H1 (cell line): ENCODE data around the gene RELB. TPM values are rescaled to one million over a fixed set of nuclear protein-coding genes. Genes with fewer than 3 reads are reported as not detected.

Experiments
- CTCF ChIA-PET: fragments of 300-600 bp; sonication (Branson Sonifier 250); formaldehyde crosslinking; loops from one replicate; lab custom pipeline; 2021; ENCODE audit not compliant: partially characterized antibody; lab: Charles Lee
- POLR2A ChIA-PET: fragments of 300-600 bp; sonication (Branson Sonifier 250); formaldehyde crosslinking; loops from one replicate; lab custom pipeline; 2021; ENCODE audit warnings: inconsistent platforms; ENCODE audit not compliant: partially characterized antibody; lab: Charles Lee
- DNase-seq, 2 experiments: peaks; one replicate each; pipeline versions ENCODE4 v3.0.0 to v3.0.0-alpha.2; 2010 to 2022; ENCODE audit warnings: low spot score in 2 of 2, low read depth in 1 of 2, mixed read lengths in 1 of 2
- FAIRE-seq: peaks from 2 replicates; lab custom pipeline; 2011; peaks lifted over from hg19 to GRCh38; lab: Jason Lieb, UNC
- H2AFZ ChIP-seq: 2 replicates; pipeline ENCODE4 v1.8.1; 2012; ENCODE audit warnings: low read length, inconsistent platforms
- H2AK5ac ChIP-seq: 2 replicates; pipeline ENCODE4 v1.6.1; 2013; ENCODE audit warnings: low read depth, low read length
- H2BK120ac ChIP-seq: replicated peaks from 2 replicates; pipeline ENCODE3; 2013; ENCODE audit warnings: low read depth, low read length, inconsistent platforms
- H2BK12ac ChIP-seq: 2 replicates; pipeline ENCODE4 v1.6.1; 2013; ENCODE audit warnings: low read depth, low read length
- H2BK15ac ChIP-seq: 2 replicates; pipeline ENCODE4 v1.6.1; 2013; ENCODE audit warnings: low read length
- H2BK20ac ChIP-seq: 2 replicates; pipeline ENCODE4 v1.6.1; 2013; ENCODE audit warnings: low read length
- H2BK5ac ChIP-seq: 2 replicates; pipeline ENCODE4 v1.6.1; 2013; ENCODE audit warnings: low read depth, low read length
- H3K14ac ChIP-seq: 2 replicates; pipeline ENCODE4 v1.6.1; 2013; ENCODE audit warnings: inconsistent platforms; ENCODE audit not compliant: insufficient read length
- H3K18ac ChIP-seq: 2 replicates; pipeline ENCODE4 v1.6.1; 2013; ENCODE audit warnings: low read length; ENCODE audit errors: extremely low read depth
- H3K23ac ChIP-seq: 2 replicates; pipeline ENCODE4 v1.6.1; 2013; ENCODE audit warnings: inconsistent platforms; ENCODE audit not compliant: insufficient read length
- H3K23me2 ChIP-seq: 2 replicates; pipeline ENCODE4 v1.6.1; 2013; ENCODE audit warnings: low read depth, low read length
- H3K27ac ChIP-seq: 2 replicates; pipeline ENCODE4 v1.6.1; 2011; ENCODE audit warnings: low read depth, low read length, inconsistent platforms
- H3K27me3 ChIP-seq, 4 experiments: replicated peaks in 1 of 4; 1 replicate in 1 of 4; 2 replicates in 3 of 4; pipeline versions ENCODE4 v1.6.1 to v1.8.1; 2011 to 2013; ENCODE audit warnings: low read length in 3 of 4, mild to moderate bottlenecking in 3 of 4, inconsistent platforms in 2 of 4, mixed read lengths in 2 of 4, moderate library complexity in 1 of 4; ENCODE audit not compliant: control insufficient read depth in 3 of 4, insufficient read depth in 3 of 4; ENCODE audit errors: extremely low read depth in 1 of 4
- H3K36me3 ChIP-seq, 4 experiments: 2 replicates each; pipeline versions ENCODE4 v1.6.1 to v1.8.1; 2011 to 2013; ENCODE audit warnings: mild to moderate bottlenecking in 4 of 4, low read length in 3 of 4, moderate library complexity in 2 of 4, control low read depth in 1 of 4, inconsistent platforms in 1 of 4; ENCODE audit not compliant: insufficient read depth in 4 of 4, control insufficient read depth in 2 of 4
- H3K4ac ChIP-seq: replicated peaks from 2 replicates; pipeline ENCODE3; 2013; ENCODE audit warnings: low read length, low read depth, mixed read lengths, inconsistent platforms; ENCODE audit not compliant: insufficient read length
- H3K4me1 ChIP-seq, 4 experiments: replicated peaks in 1 of 4; 1 replicate in 1 of 4; 2 replicates in 3 of 4; pipeline versions ENCODE4 v1.6.1 to v1.8.1; 2011 to 2013; ENCODE audit warnings: low read length in 3 of 4, inconsistent platforms in 2 of 4, mixed read lengths in 1 of 4; ENCODE audit not compliant: insufficient read depth in 4 of 4, control insufficient read depth in 3 of 4
- H3K4me2 ChIP-seq, 2 experiments: 2 replicates each; pipeline versions ENCODE4 v1.6.1 to v1.8.1; 2011 to 2013; ENCODE audit warnings: low read depth in 2 of 2, low read length in 2 of 2, control low read depth in 1 of 2, inconsistent platforms in 1 of 2, mild to moderate bottlenecking in 1 of 2; ENCODE audit not compliant: insufficient read depth in 1 of 2
- H3K4me3 ChIP-seq, 4 experiments: fragments of 200-600, 300-600 bp in 1 of 4; sonication (generic), shearing (Covaris generic), sonication (Bioruptor Twin) in 1 of 4; 2 replicates each; pipeline versions ENCODE4 v1.5.1 to v1.8.1; 2011 to 2016; ENCODE audit warnings: low read length in 4 of 4, low read depth in 3 of 4, control low read depth in 2 of 4, inconsistent platforms in 2 of 4, mild to moderate bottlenecking in 2 of 4, mixed read lengths in 1 of 4, moderate library complexity in 1 of 4; ENCODE audit not compliant: insufficient read depth in 2 of 4; ENCODE audit errors: extremely low read depth in 1 of 4
- H3K56ac ChIP-seq: replicated peaks from 2 replicates; pipeline ENCODE3; 2013; ENCODE audit warnings: low read depth, mild to moderate bottlenecking, mixed read lengths, low read length, inconsistent platforms; ENCODE audit not compliant: insufficient read length
- H3K79me1 ChIP-seq: 2 replicates; pipeline ENCODE4 v1.6.1; 2013; ENCODE audit warnings: low read depth, low read length, control low read depth
- H3K79me2 ChIP-seq, 2 experiments: 2 replicates each; pipeline versions ENCODE4 v1.6.1 to v1.8.1; 2012 to 2013; ENCODE audit warnings: low read length in 2 of 2, mild to moderate bottlenecking in 2 of 2, inconsistent platforms in 1 of 2; ENCODE audit not compliant: insufficient read depth in 2 of 2, control insufficient read depth in 1 of 2
- H3K9ac ChIP-seq, 4 experiments: replicated peaks in 1 of 4; 1 replicate in 1 of 4; 2 replicates in 3 of 4; pipeline versions ENCODE4 v1.6.1 to v1.8.1; 2011 to 2013; ENCODE audit warnings: low read depth in 3 of 4, low read length in 3 of 4, control low read depth in 2 of 4, mild to moderate bottlenecking in 2 of 4, moderate library complexity in 2 of 4, inconsistent platforms in 1 of 4; ENCODE audit errors: extremely low read depth in 1 of 4
- H3K9me3 ChIP-seq, 2 experiments: 2 replicates each; pipeline versions ENCODE4 v1.6.1 to v1.8.1; 2012 to 2013; ENCODE audit warnings: mild to moderate bottlenecking in 2 of 2, moderate library complexity in 2 of 2, control low read depth in 1 of 2, inconsistent platforms in 1 of 2, low read depth in 1 of 2, low read length in 1 of 2, mixed read lengths in 1 of 2; ENCODE audit not compliant: insufficient read depth in 2 of 2
- H4K20me1 ChIP-seq, 2 experiments: replicated peaks in 1 of 2; 2 replicates each; pipeline versions ENCODE3 to v1.8.1; 2011 to 2013; ENCODE audit warnings: inconsistent platforms in 2 of 2, low read length in 2 of 2, mild to moderate bottlenecking in 1 of 2; ENCODE audit not compliant: insufficient read depth in 2 of 2, control insufficient read depth in 1 of 2
- H4K5ac ChIP-seq: 2 replicates; pipeline ENCODE4 v1.6.1; 2013; ENCODE audit warnings: low read length, low read depth, mixed read lengths, inconsistent platforms; ENCODE audit not compliant: insufficient read length
- H4K8ac ChIP-seq: 2 replicates; pipeline ENCODE4 v1.8.0; 2013; ENCODE audit warnings: mild to moderate bottlenecking, moderate library complexity, low read length, inconsistent platforms; ENCODE audit not compliant: insufficient read depth; ENCODE audit errors: extremely low read depth
- H4K91ac ChIP-seq: replicated peaks from 2 replicates; pipeline ENCODE3; 2013; ENCODE audit warnings: low read length, mixed read lengths, inconsistent platforms; ENCODE audit not compliant: insufficient read length
- CBX5 ChIP-seq: fragments of 300-800, 300-1000 bp; sonication (generic); IDR thresholded peaks from 2 replicates; pipeline ENCODE4 v1.7.1; 2016; ENCODE audit warnings: antibody characterized with exemption, low read length, low read depth
- EGR1 ChIP-seq: IDR thresholded peaks from 2 replicates; pipeline ENCODE4 v1.6.1; 2011; ENCODE audit warnings: low read depth, low read length, borderline replicate concordance
- FOSL1 ChIP-seq: IDR thresholded peaks from 2 replicates; pipeline ENCODE4 v1.6.1; 2011; ENCODE audit warnings: mild to moderate bottlenecking, low read depth, low read length, moderate library complexity; ENCODE audit not compliant: insufficient read depth
- POLR2AphosphoS5 ChIP-seq: IDR thresholded peaks from 2 replicates; pipeline ENCODE4 v1.6.1; 2011; ENCODE audit warnings: low read depth, low read length
- RAD21 ChIP-seq, 2 experiments: IDR thresholded peaks in 1 of 2; conservative IDR thresholded peaks in 1 of 2; 2 replicates each; pipeline ENCODE4 v1.6.1; 2011; ENCODE audit warnings: low read depth in 2 of 2, low read length in 2 of 2, improper control_type of control experiment in 1 of 2, inconsistent platforms in 1 of 2, mild to moderate bottlenecking in 1 of 2, moderate library complexity in 1 of 2
- RBBP5 ChIP-seq: IDR thresholded peaks from 2 replicates; pipeline ENCODE4 v1.7.1; 2012; ENCODE audit warnings: low read depth, mild to moderate bottlenecking, inconsistent platforms, low read length, moderate library complexity, borderline replicate concordance
- SP4 ChIP-seq: IDR thresholded peaks from 2 replicates; pipeline ENCODE4 v1.6.1; 2012; ENCODE audit warnings: low read length, inconsistent platforms
- TEAD4 ChIP-seq: IDR thresholded peaks from 2 replicates; pipeline ENCODE4 v1.6.1; 2012; ENCODE audit warnings: low read depth, low read length, inconsistent platforms, mixed read lengths
- YY1 ChIP-seq: IDR thresholded peaks from 2 replicates; pipeline ENCODE4 v1.6.1; 2011; ENCODE audit warnings: low read depth, mild to moderate bottlenecking, low read length
- WGBS, 2 experiments: shearing (Covaris generic) in 1 of 2; methylation state at CpG; one replicate each; pipeline versions ENCODE4 v1.1.6 to v1.1.7; 2013 to 2015; ENCODE audit warnings: low lambda C conversion rate in 2 of 2, mixed read lengths in 2 of 2, inconsistent platforms in 1 of 2, low coverage in 1 of 2, missing lambda C conversion rate in 1 of 2; ENCODE audit not compliant: insufficient replicate concordance in 2 of 2, insufficient coverage in 1 of 2, insufficient read length in 1 of 2; ENCODE audit errors: extremely low coverage in 1 of 2, missing lambda C conversion rate in 1 of 2; 5-methylcytosine and 5-hydroxymethylcytosine counted together
- polyA plus RNA-seq, 7 experiments: library from polyadenylated mRNA; depleted of rRNA in 3 of 7; stranded (reverse) in 5 of 7; unstranded in 2 of 7; fragments of >200 nt in 5 of 7; fragments of 200-250 nt in 2 of 7; gene quantifications; 1 replicate in 5 of 7; 2 replicates in 1 of 7; 4 replicates in 1 of 7; pipeline versions ENCODE4 v1.2.1 to v1.2.3, GENCODE V29; 2011 to 2013; ENCODE audit warnings: missing spikeins in 2 of 7, mixed read lengths in 2 of 7
- total RNA-seq: library from RNA; stranded (reverse); fragmentation: NEBNext Ultra II Directional; extraction: Animal tissue kit (Norgen Biotek cat#: 25700); gene quantifications from 2 replicates; pipeline ENCODE4 v1.2.1, GENCODE V29; 2021
- TF ChIP-seq, protein P1 (sequence below), 3 experiments: IDR thresholded peaks; 1 replicate in 2 of 3; 2 replicates in 1 of 3; pipeline versions ENCODE4 v1.5.1 to v1.6.1; 2011; ENCODE audit warnings: low read length in 3 of 3, mild to moderate bottlenecking in 3 of 3, inconsistent platforms in 2 of 3, low read depth in 1 of 3, moderate library complexity in 1 of 3; ENCODE audit not compliant: insufficient read depth in 1 of 3; ENCODE audit errors: control extremely low read depth in 1 of 3
- TF ChIP-seq, protein P2 (sequence below): IDR thresholded peaks from 2 replicates; pipeline ENCODE4 v1.6.1; 2012; ENCODE audit warnings: inconsistent platforms

RELB gene
- total and polyA plus RNA-seq, 2 of the 8 experiments (the other 6 are each of a cell fraction or from before 2014, with no cell fraction given): 10.0 to 13.1 TPM

DNA sequence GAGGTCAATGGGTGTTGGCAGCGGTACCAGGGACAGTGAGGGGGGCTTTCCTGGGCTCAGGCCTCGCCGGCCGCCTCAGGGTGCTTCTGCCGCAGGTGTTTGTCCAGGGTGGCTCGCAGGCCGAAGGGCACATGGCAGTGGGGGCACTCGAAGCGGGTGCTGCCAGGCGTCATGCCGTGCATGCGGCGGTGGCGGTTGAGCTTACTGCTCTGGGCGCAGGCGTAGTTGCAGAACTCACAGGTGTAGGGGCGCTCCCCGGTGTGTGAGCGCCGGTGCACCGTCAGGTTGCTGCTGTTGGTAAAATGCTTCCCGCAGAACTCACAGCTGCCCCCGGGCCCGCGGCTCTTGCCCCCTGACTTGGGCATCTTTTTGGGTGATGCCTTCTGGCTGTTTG, 70.3 kb downstream of the RELB start:
- no peak overlapping the region for H4K8ac ChIP-seq
- 90% methylated on average over 25 of the region's 25 CpGs; no CpG with 5 or more reads in 1 of the 2 experiments for WGBS, 2 experiments
- no peaks in the 10 kb centered on the region for H3K79me1 ChIP-seq
- H3K23ac ChIP-seq: no peak overlapping the region
- H4K20me1 ChIP-seq: peaks cover 2 to 5% of the 10 kb centered on the region in 2 experiments
- H2BK5ac ChIP-seq: no peak overlapping the region
- H3K79me2 ChIP-seq: peaks cover 0 to 10% of the 10 kb centered on the region in 2 experiments; a peak in 2 of 4 replicates
- peaks cover 6% of the 10 kb centered on the region; the same call in 1 of the 2 replicates for H3K23me2 ChIP-seq
- H3K4ac ChIP-seq: no peak overlapping the region
- H3K4me1 ChIP-seq: peaks cover 2 to 10% (median 5%) of the 10 kb centered on the region in 4 experiments; a peak in 6 of 7 replicates
- H2AK5ac ChIP-seq: no peak overlapping the region
- no peak overlapping the region for H2BK12ac ChIP-seq
- no peak overlapping the region for H2BK120ac ChIP-seq
- no peak for FAIRE-seq
- no peaks in the 10 kb centered on the region for H3K27me3 ChIP-seq
- ChIA-PET POLR2A (interaction anchor here (0.9 to 3.4 kb wide), 10 partner anchors 10 to 165 kb away, joined by 3 to 16 read pairs (median 4); partner anchors contain the start of gene PPP1R37), CTCF (interaction anchor here (1.0 to 2.1 kb wide), 9 partner anchors 9 to 120 kb away, joined by 3 to 11 read pairs (median 4); no protein-coding TSS in a partner anchor)
- no peak overlapping the region for H2BK15ac ChIP-seq
- no peak for DNase-seq
- no peak overlapping the region for H4K5ac ChIP-seq
- peaks cover 2 to 40% (median 20%) of the 10 kb centered on the region in 4 experiments; a peak in 6 of 8 replicates for H3K36me3 ChIP-seq
- no peak overlapping the region for H3K27ac ChIP-seq
- H2BK20ac ChIP-seq: no peak overlapping the region
- H3K56ac ChIP-seq: no peak overlapping the region
- no peak overlapping the region for H3K4me3 ChIP-seq
- no peak overlapping the region for H3K18ac ChIP-seq
- no peak overlapping the region for H4K91ac ChIP-seq
- no peaks in the 10 kb centered on the region for H3K9me3 ChIP-seq
- H2AFZ ChIP-seq: no peak overlapping the region
- no peak overlapping the region for H3K4me2 ChIP-seq
- H3K9ac ChIP-seq: no peak overlapping the region
- no peak overlapping the region for H3K14ac ChIP-seq
- TF ChIP-seq SP4 (no peak), RBBP5 (no peak), EGR1 (no peak), YY1 (no peak), TEAD4 (no peak), CBX5 (no peak), FOSL1 (no peak), POLR2AphosphoS5 (no peak), RAD21 (IDR thresholded peaks at IDR 0.05 in 1 of 2, conservative IDR thresholded peaks at IDR 0.05 in 1 of 2; ENCODE audit: low read depth in 2 of 2, low read length in 2 of 2) (no peak)
- TF ChIP-seq, protein P1, sequence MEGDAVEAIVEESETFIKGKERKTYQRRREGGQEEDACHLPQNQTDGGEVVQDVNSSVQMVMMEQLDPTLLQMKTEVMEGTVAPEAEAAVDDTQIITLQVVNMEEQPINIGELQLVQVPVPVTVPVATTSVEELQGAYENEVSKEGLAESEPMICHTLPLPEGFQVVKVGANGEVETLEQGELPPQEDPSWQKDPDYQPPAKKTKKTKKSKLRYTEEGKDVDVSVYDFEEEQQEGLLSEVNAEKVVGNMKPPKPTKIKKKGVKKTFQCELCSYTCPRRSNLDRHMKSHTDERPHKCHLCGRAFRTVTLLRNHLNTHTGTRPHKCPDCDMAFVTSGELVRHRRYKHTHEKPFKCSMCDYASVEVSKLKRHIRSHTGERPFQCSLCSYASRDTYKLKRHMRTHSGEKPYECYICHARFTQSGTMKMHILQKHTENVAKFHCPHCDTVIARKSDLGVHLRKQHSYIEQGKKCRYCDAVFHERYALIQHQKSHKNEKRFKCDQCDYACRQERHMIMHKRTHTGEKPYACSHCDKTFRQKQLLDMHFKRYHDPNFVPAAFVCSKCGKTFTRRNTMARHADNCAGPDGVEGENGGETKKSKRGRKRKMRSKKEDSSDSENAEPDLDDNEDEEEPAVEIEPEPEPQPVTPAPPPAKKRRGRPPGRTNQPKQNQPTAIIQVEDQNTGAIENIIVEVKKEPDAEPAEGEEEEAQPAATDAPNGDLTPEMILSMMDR (IDR thresholded peaks at IDR 0.05; ENCODE audit: control extremely low read depth in 1 of 3, insufficient read depth in 1 of 3, low read depth in 1 of 3, low read length in 3 of 3): no peak
- TF ChIP-seq, protein P2, sequence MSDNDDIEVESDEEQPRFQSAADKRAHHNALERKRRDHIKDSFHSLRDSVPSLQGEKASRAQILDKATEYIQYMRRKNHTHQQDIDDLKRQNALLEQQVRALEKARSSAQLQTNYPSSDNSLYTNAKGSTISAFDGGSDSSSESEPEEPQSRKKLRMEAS: no peak
